ENCODE data around the gene SPIB.

The SPIB gene
- 0 to 0.77 (median 0.17) reads per million in 3 donors for total RNA-seq

DNA sequence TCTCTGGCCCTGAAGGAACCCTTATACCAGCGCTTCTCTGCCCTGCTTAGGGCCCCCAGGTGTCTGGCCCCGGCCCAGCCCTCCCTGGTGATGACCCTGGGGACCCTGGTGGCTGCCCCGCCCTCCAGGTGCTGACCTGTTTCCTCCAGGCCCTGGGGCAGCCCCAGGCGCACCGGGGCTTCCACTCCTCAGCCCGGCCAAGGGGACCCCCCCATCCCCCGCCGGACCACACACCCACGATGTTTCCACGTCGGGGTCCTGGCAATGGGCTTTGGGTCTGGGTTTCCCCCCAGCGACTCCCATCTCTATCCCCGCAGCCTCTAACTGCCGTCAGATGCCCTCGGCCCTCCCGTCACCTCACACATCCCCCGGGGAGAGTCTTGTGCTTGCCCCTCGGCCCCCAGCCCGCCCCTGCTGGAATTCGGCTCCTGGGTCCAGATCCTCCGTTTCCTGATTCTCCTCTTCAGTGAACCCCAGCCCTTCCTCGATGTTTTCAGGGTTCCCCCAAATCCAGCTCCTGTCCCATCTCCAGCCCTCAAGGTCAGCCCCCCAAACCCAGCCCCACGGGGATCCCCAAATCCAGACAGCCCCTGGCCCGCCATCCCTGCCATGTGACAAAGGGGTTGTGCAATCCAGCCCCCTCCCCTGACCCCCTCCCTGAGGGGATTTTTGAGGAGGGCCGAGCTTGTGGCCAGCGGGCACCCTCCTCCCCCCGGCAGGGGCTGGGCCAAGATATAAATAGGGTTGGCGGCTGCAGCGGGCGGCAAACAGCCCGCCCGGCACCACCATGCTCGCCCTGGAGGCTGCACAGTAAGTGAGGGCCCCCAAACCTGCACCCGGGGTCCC is at the start of gene SPIB:
SPIB (plus strand) TSS at position 763 of the 846 bp plus-strand sequence; CDS start at position 788, 25 bp downstream.
- Histone ChIP-seq H3K9me3 (ENCODE audit: control insufficient read depth, low read length) (no peaks in the 10 kb centered on the region), H3K27me3 (replicated peaks; ENCODE audit: control insufficient read depth, insufficient read depth, low read length, poor library complexity, severe bottlenecking) (peaks cover 8% of the 10 kb centered on the region), H3K36me3 (ENCODE audit: control insufficient read depth, insufficient read depth, low read length) (no peaks in the 10 kb centered on the region), H3K4me3 (ENCODE audit: insufficient read depth, low read depth, low read length, poor library complexity, severe bottlenecking) (no peak within 1 kb of the TSS), H3K4me1 (ENCODE audit: control insufficient read depth, insufficient read depth, low read length, poor library complexity, severe bottlenecking) (no peaks in the 10 kb centered on the region), H3K27ac (ENCODE audit: insufficient read depth, low read length, poor library complexity, severe bottlenecking) (no peak within 1 kb of the TSS)
- no peak for DNase-seq

DNA sequence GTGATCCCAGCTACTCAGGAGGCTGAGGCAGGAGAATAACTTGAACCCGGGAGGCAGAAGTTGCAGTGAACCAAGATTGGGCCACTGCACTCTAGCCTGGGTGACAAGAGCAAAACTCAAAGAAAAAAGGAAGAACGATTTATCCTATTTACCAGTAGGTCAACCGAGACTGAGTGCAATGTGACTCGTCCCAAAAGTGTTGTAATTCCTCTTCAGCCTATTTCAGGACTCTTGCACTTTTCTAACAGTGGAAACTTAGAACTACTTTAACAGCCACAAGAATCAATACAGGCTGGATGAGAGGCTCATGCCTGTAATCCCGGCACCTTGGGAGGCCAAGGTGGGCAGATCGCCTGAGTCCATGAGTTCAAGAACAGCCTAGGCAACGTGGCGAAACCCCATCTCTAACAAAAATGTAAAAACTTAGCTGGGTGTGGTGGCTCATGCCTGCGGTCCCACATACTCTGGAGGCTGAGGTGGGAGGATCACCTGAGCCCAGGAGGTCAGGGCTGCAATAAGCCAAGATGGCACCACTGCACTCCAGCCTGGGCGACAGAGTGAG is 46.7 kb upstream of the SPIB start:
- DNase-seq: no peak
- Histone ChIP-seq H3K27me3 (replicated peaks; ENCODE audit: control insufficient read depth, insufficient read depth, low read length, poor library complexity, severe bottlenecking) (no peaks in the 10 kb centered on the region), H3K4me1 (ENCODE audit: control insufficient read depth, insufficient read depth, low read length, poor library complexity, severe bottlenecking) (peaks cover 8% of the 10 kb centered on the region), H3K9me3 (ENCODE audit: control insufficient read depth, low read length) (no peaks in the 10 kb centered on the region), H3K4me3 (ENCODE audit: insufficient read depth, low read depth, low read length, poor library complexity, severe bottlenecking) (no peak overlapping the region), H3K36me3 (ENCODE audit: control insufficient read depth, insufficient read depth, low read length) (no peaks in the 10 kb centered on the region), H3K27ac (ENCODE audit: insufficient read depth, low read length, poor library complexity, severe bottlenecking) (no peak overlapping the region)

DNA sequence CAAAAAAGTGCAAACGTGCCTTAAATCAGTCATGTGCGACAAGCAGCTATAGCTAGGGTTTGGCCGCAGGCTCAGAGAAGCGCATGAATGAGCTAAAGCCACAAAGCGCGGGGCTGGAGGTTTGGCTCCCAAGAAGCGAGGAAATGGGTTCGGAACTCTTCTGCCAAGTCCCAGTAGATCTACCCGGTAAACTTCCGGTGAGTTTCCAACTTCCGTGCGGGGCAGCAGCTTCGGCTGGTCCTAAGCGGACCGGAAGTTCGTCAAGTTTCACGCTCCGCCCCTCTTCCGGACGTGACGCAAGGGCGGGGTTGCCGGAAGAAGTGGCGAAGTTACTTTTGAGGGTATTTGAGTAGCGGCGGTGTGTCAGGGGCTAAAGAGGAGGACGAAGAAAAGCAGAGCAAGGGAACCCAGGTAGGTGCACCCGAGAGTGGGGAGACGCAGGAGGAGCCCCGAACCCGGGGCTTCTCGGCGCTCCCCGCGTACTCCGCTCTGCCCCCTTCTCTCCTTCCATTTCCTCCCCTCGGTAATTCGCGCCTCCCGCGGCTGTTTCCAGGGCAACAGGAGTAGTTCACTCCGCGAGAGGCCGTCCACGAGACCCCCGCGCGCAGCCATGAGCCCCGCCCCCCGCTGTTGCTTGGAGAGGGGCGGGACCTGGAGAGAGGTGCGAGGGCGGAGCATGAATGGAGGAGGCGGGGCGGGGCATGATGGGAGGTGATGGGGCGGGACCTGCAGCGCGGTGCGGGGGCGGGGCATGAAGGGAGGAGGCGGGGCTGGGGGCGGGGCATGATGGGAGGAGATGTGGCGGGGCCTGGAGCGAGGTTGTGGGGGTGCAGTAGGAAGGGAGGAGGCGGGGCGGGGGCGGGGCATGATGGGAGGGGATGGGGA is 42.3 kb upstream of the SPIB start, which contains the start of gene NR1H2:
NR1H2 (plus strand) TSS at position 292 of the 885 bp plus-strand sequence. CDS start 1,149 bp downstream, outside the sequence.
- peak; percentile 89 to 92 (median 90) for DNase-seq
- H3K9me3 ChIP-seq (ENCODE audit: control insufficient read depth, low read length): no peaks in the 10 kb centered on the region
- H3K36me3 ChIP-seq (ENCODE audit: control insufficient read depth, insufficient read depth, low read length): peaks cover 42% of the 10 kb centered on the region
- H3K27ac ChIP-seq (ENCODE audit: insufficient read depth, low read length, poor library complexity, severe bottlenecking): peak within 1 kb of the TSS; percentile 99
- H3K27me3 ChIP-seq (replicated peaks; ENCODE audit: control insufficient read depth, insufficient read depth, low read length, poor library complexity, severe bottlenecking): no peaks in the 10 kb centered on the region
- H3K4me1 ChIP-seq (ENCODE audit: control insufficient read depth, insufficient read depth, low read length, poor library complexity, severe bottlenecking): no peaks in the 10 kb centered on the region
- peak within 1 kb of the TSS; percentile 92 for H3K4me3 ChIP-seq (ENCODE audit: insufficient read depth, low read depth, low read length, poor library complexity, severe bottlenecking)

DNA sequence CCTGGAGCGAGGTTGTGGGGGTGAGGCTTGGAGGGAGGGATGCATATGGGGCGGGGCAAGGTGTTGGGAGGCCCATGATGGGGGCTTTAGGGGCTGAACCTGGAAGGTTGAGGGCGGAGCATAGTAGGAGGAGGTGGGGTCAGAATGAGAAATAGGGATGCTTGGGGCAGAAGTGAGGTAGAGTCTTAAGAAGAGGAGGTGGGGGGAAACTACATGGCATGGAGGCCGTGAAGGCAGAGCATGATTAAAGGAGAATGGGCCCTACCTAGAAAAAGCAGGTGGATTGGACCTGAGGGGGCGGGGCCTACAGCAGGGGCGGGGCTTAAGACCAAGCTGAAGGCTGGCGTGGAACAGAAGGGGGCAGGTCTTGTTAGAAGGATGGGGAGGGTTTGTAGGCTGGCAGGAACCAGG is 41.7 kb upstream of the SPIB start:
- peak overlapping the region; percentile 99 for H3K27ac ChIP-seq (ENCODE audit: insufficient read depth, low read length, poor library complexity, severe bottlenecking)

DNA sequence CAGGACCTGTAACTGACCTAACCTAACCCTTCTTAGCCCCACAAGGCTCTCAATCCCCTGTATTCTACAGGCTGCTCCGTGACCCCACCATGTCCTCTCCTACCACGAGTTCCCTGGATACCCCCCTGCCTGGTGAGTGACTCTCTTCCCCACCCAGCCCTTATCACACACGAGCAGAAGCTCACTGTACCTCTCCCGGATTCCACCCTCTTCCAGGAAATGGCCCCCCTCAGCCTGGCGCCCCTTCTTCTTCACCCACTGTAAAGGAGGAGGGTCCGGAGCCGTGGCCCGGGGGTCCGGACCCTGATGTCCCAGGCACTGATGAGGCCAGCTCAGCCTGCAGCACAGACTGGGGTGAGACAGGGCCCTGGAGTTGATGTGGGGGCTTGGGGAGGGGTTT is 41.2 kb upstream of the SPIB start:
- Histone ChIP-seq H3K4me1 (ENCODE audit: control insufficient read depth, insufficient read depth, low read length, poor library complexity, severe bottlenecking) (no peaks in the 10 kb centered on the region), H3K36me3 (ENCODE audit: control insufficient read depth, insufficient read depth, low read length) (peaks cover 53% of the 10 kb centered on the region), H3K27me3 (replicated peaks; ENCODE audit: control insufficient read depth, insufficient read depth, low read length, poor library complexity, severe bottlenecking) (no peaks in the 10 kb centered on the region), H3K4me3 (ENCODE audit: insufficient read depth, low read depth, low read length, poor library complexity, severe bottlenecking) (no peak overlapping the region), H3K9me3 (ENCODE audit: control insufficient read depth, low read length) (no peaks in the 10 kb centered on the region), H3K27ac (ENCODE audit: insufficient read depth, low read length, poor library complexity, severe bottlenecking) (no peak overlapping the region)
- DNase-seq: no peak

More for the DNA sequence above, 41.7 kb upstream of the SPIB start:
- Histone ChIP-seq H3K4me3 (ENCODE audit: insufficient read depth, low read depth, low read length, poor library complexity, severe bottlenecking) (no peak overlapping the region), H3K4me1 (ENCODE audit: control insufficient read depth, insufficient read depth, low read length, poor library complexity, severe bottlenecking) (no peaks in the 10 kb centered on the region), H3K27me3 (replicated peaks; ENCODE audit: control insufficient read depth, insufficient read depth, low read length, poor library complexity, severe bottlenecking) (no peaks in the 10 kb centered on the region), H3K9me3 (ENCODE audit: control insufficient read depth, low read length) (no peaks in the 10 kb centered on the region), H3K36me3 (ENCODE audit: control insufficient read depth, insufficient read depth, low read length) (peaks cover 49% of the 10 kb centered on the region)
- DNase-seq: peak; percentile 44 to 58 (median 55)

DNA sequence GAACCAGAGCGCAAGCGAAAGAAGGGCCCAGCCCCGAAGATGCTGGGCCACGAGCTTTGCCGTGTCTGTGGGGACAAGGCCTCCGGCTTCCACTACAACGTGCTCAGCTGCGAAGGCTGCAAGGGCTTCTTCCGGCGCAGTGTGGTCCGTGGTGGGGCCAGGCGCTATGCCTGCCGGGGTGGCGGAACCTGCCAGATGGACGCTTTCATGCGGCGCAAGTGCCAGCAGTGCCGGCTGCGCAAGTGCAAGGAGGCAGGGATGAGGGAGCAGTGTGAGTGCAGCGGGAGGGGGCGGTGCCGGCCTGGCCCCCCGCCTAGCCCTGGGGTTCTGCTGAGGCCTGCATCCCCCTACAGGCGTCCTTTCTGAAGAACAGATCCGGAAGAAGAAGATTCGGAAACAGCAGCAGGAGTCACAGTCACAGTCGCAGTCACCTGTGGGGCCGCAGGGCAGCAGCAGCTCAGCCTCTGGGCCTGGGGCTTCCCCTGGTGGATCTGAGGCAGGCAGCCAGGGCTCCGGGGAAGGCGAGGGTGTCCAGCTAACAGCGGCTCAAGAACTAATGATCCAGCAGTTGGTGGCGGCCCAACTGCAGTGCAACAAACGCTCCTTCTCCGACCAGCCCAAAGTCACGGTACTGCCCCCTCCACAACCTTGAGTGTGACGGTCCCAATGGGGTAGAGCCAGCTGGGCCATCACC is 40.4 kb upstream of the SPIB start:
- no peaks in the 10 kb centered on the region for H3K27me3 ChIP-seq (replicated peaks; ENCODE audit: control insufficient read depth, insufficient read depth, low read length, poor library complexity, severe bottlenecking)
- no peak overlapping the region for H3K27ac ChIP-seq (ENCODE audit: insufficient read depth, low read length, poor library complexity, severe bottlenecking)
- no peak for DNase-seq
- H3K9me3 ChIP-seq (ENCODE audit: control insufficient read depth, low read length): no peaks in the 10 kb centered on the region
- H3K4me1 ChIP-seq (ENCODE audit: control insufficient read depth, insufficient read depth, low read length, poor library complexity, severe bottlenecking): no peaks in the 10 kb centered on the region
- H3K4me3 ChIP-seq (ENCODE audit: insufficient read depth, low read depth, low read length, poor library complexity, severe bottlenecking): no peak overlapping the region
- H3K36me3 ChIP-seq (ENCODE audit: control insufficient read depth, insufficient read depth, low read length): peaks cover 58% of the 10 kb centered on the region

DNA sequence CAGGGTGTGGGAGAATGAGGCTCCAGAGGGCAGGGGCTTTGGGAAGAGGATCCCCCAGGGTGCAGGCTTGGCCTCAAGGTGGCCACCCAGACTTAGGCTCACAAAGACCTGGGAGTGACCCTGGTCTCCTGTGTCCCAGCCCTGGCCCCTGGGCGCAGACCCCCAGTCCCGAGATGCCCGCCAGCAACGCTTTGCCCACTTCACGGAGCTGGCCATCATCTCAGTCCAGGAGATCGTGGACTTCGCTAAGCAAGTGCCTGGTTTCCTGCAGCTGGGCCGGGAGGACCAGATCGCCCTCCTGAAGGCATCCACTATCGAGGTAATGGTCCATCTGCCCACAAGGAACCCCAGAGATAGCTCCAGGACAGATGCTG is 39.9 kb upstream of the SPIB start:
- H3K27me3 ChIP-seq (replicated peaks; ENCODE audit: control insufficient read depth, insufficient read depth, low read length, poor library complexity, severe bottlenecking): no peaks in the 10 kb centered on the region
- no peak overlapping the region for H3K27ac ChIP-seq (ENCODE audit: insufficient read depth, low read length, poor library complexity, severe bottlenecking)
- H3K9me3 ChIP-seq (ENCODE audit: control insufficient read depth, low read length): no peaks in the 10 kb centered on the region
- H3K36me3 ChIP-seq (ENCODE audit: control insufficient read depth, insufficient read depth, low read length): peaks cover 58% of the 10 kb centered on the region
- no peak overlapping the region for H3K4me3 ChIP-seq (ENCODE audit: insufficient read depth, low read depth, low read length, poor library complexity, severe bottlenecking)
- no peak for DNase-seq
- H3K4me1 ChIP-seq (ENCODE audit: control insufficient read depth, insufficient read depth, low read length, poor library complexity, severe bottlenecking): no peaks in the 10 kb centered on the region

DNA sequence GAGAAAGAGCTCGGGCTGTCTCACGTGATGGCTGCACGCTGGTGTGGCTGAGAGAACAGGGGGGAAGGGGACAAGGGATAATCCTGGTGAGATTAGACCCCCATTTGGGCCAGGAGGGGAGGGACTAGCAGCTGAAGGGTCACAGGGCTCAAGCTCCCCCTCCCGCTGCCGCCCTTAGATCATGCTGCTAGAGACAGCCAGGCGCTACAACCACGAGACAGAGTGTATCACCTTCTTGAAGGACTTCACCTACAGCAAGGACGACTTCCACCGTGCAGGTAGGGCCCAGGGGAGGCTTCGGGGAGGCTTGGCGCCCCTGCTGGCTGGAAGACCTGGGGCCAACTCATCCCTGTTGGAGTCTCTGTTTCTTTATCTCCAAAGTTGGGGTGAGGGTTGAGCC is 39.1 kb upstream of the SPIB start:
- Histone ChIP-seq H3K4me3 (ENCODE audit: insufficient read depth, low read depth, low read length, poor library complexity, severe bottlenecking) (no peak overlapping the region), H3K27ac (ENCODE audit: insufficient read depth, low read length, poor library complexity, severe bottlenecking) (no peak overlapping the region), H3K36me3 (ENCODE audit: control insufficient read depth, insufficient read depth, low read length) (peaks cover 58% of the 10 kb centered on the region), H3K9me3 (ENCODE audit: control insufficient read depth, low read length) (no peaks in the 10 kb centered on the region), H3K4me1 (ENCODE audit: control insufficient read depth, insufficient read depth, low read length, poor library complexity, severe bottlenecking) (peaks cover 1% of the 10 kb centered on the region), H3K27me3 (replicated peaks; ENCODE audit: control insufficient read depth, insufficient read depth, low read length, poor library complexity, severe bottlenecking) (no peaks in the 10 kb centered on the region)
- no peak for DNase-seq

DNA sequence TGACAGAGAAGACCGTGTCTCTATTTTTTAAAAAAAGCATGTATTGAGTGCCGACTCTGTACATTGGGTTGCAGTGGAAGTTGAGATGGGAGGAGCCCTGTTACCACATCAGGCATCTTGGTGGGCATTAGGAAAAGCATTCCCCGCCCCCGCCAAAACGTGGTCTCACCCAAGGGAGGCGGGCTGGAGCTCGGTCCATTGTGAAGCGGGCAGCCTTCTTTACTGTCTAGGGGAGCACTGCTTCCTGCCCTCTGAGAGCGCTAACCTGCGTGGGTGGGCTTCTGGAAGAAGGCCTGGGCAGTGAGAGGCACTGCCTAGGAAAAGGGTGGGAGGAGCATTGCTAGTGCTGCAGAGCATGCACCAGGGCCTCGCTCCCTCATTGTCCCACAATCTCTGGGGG is 38.6 kb upstream of the SPIB start:
- Histone ChIP-seq H3K4me3 (ENCODE audit: insufficient read depth, low read depth, low read length, poor library complexity, severe bottlenecking) (no peak overlapping the region), H3K27ac (ENCODE audit: insufficient read depth, low read length, poor library complexity, severe bottlenecking) (no peak overlapping the region), H3K9me3 (ENCODE audit: control insufficient read depth, low read length) (no peaks in the 10 kb centered on the region), H3K4me1 (ENCODE audit: control insufficient read depth, insufficient read depth, low read length, poor library complexity, severe bottlenecking) (peaks cover 7% of the 10 kb centered on the region), H3K27me3 (replicated peaks; ENCODE audit: control insufficient read depth, insufficient read depth, low read length, poor library complexity, severe bottlenecking) (no peaks in the 10 kb centered on the region), H3K36me3 (ENCODE audit: control insufficient read depth, insufficient read depth, low read length) (peaks cover 58% of the 10 kb centered on the region)
- DNase-seq: no peak

Measured in effector memory CD4-positive, alpha-beta T cell (primary cell).